Prostate gland (tissue), 2 donors: ENCODE measurements around the gene GLYATL2. TPM values are rescaled to one million over a fixed set of nuclear protein-coding genes. Genes with fewer than 3 reads are reported as not detected.

Experiments used
- DNase-seq: peaks from one replicate; pipeline ENCODE4 v3.0.0-alpha.2; 2019; ENCODE audit warnings: low spot score
- H3K27ac ChIP-seq, 2 donors: fragments of 200-600 bp; sonication (generic); 2 replicates each; pipeline ENCODE4 v1.5.1; 2017 to 2019
- H3K27me3 ChIP-seq: fragments of 200-600 bp; sonication (generic); replicated peaks from 2 replicates; pipeline ENCODE4 v1.5.1; 2019; ENCODE audit not compliant: insufficient read depth
- H3K36me3 ChIP-seq, 2 donors: fragments of 200-600 bp; sonication (generic); 1 replicate in 1 of 2; 2 replicates in 1 of 2; pipeline versions ENCODE4 v1.5.1 to v1.8.1; 2017 to 2019
- H3K4me1 ChIP-seq: fragments of 200-600 bp; sonication (generic); replicated peaks from 2 replicates; pipeline ENCODE4 v1.5.1; 2019
- H3K4me3 ChIP-seq, 2 donors: fragments of 200-600 bp; sonication (generic); 2 replicates each; pipeline ENCODE4 v1.5.1; 2017 to 2019
- H3K9me3 ChIP-seq: fragments of 200-600 bp; sonication (generic); 2 replicates; pipeline ENCODE4 v1.5.1; 2017
- POLR2A ChIP-seq: fragments of 450-650 bp; IDR thresholded peaks from one replicate; pipeline ENCODE4 v1.6.1; 2016; ENCODE audit warnings: antibody characterized with exemption, mild to moderate bottlenecking
- POLR2AphosphoS5 ChIP-seq: sonication (generic); formaldehyde crosslinking; IDR thresholded peaks from one replicate; pipeline ENCODE4 v1.6.1; 2017; ENCODE audit warnings: antibody characterized with exemption
- WGBS: methylation state at CpG from one replicate; pipeline ENCODE4 v1.1.5; 2018; 5-methylcytosine and 5-hydroxymethylcytosine counted together
- intact Hi-C: fragments of 100-400 bp; cut with DNase I; formaldehyde crosslinking; loops from one replicate; pipeline ENCODE4 v1.14.2; 2022
- total RNA-seq, 2 donors: library from RNA; depleted of rRNA; stranded (reverse); fragments of >200 nt; gene quantifications; one replicate each; pipeline ENCODE4 v1.1.0, GENCODE V29; 2016
- TF ChIP-seq, protein P1 (sequence below), 4 experiments: fragments of 200-600 bp in 2 of 4; fragments of 450-650 bp in 2 of 4; sonication (generic) in 2 of 4; IDR thresholded peaks; 1 replicate in 3 of 4; 2 replicates in 1 of 4; pipeline ENCODE4 v1.5.1; 2016 to 2019; ENCODE audit warnings: antibody characterized with exemption in 4 of 4, mild to moderate bottlenecking in 2 of 4, moderate library complexity in 2 of 4

The GLYATL2 gene
- total RNA-seq, 2 donors from 2014 or later, result 0.45 to 1.7 TPM

DNA sequence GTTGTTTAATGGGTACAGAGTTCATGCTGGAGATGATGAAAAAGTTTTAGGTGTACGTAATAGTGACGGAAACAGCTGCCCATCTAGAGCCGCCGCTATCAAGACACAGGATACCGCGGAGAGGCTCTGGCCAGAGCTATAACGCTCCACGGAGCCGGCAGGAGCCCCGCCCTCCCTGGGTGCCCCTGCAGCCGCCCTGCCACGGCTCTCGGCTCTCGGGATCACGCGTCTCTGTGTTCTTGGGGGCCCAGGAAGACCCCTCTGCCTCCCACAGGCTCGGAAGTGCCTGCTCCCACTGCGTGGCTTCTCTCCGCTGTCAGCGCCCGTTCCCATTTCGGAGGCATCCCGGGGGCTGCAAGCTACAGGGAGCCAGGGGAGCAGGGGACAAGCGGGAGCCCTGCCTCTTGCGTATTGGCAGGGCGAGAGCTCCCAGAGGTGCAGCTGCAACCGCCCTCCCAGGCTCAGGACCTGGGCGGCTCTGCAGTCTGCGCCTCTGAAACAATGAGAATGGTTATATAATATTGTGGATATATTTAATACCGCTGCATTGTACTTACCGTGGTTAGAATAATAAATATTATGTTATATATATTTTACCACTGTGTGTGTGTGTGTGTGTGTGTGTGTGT lies 13.7 kb downstream of the GLYATL2 start:
- no peaks in the 10 kb centered on the region for H3K4me1 ChIP-seq
- intact Hi-C loops, result no loop called here
- TF ChIP-seq, protein P1, sequence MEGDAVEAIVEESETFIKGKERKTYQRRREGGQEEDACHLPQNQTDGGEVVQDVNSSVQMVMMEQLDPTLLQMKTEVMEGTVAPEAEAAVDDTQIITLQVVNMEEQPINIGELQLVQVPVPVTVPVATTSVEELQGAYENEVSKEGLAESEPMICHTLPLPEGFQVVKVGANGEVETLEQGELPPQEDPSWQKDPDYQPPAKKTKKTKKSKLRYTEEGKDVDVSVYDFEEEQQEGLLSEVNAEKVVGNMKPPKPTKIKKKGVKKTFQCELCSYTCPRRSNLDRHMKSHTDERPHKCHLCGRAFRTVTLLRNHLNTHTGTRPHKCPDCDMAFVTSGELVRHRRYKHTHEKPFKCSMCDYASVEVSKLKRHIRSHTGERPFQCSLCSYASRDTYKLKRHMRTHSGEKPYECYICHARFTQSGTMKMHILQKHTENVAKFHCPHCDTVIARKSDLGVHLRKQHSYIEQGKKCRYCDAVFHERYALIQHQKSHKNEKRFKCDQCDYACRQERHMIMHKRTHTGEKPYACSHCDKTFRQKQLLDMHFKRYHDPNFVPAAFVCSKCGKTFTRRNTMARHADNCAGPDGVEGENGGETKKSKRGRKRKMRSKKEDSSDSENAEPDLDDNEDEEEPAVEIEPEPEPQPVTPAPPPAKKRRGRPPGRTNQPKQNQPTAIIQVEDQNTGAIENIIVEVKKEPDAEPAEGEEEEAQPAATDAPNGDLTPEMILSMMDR (IDR thresholded peaks at IDR 0.05), result no peak
- TF ChIP-seq POLR2A, result no peak
- no peak for TF ChIP-seq POLR2AphosphoS5
- H3K27ac ChIP-seq, result no peak overlapping the region
- H3K36me3 ChIP-seq, result no peaks in the 10 kb centered on the region
- no peaks in the 10 kb centered on the region for H3K27me3 ChIP-seq
- 78% methylated on average over 31 of the region's 31 CpGs for WGBS
- no peak for DNase-seq
- no peaks in the 10 kb centered on the region for H3K9me3 ChIP-seq
- H3K4me3 ChIP-seq, result no peak overlapping the region

DNA sequence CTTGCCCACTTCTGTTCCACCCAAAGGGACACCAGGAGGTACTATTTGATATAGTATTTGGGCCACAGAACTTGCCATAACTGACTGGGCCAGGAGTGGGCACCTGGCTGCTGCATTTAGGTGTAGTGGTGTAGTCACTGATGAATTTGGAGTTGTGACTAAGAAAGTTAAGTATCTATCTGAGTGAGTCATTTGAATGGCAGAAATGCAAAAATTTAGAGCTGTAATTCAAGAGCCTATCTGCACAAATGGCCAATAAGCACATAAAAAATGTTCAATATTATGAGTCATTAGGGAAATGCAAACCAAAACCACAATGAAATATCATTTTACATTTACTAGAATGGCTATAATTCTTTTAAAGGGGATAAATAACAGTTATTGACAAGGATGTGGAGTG lies 14.7 kb downstream of the GLYATL2 start:
- no peak overlapping the region for H3K4me3 ChIP-seq
- no peak for DNase-seq
- H3K36me3 ChIP-seq, result no peaks in the 10 kb centered on the region
- no peaks in the 10 kb centered on the region for H3K4me1 ChIP-seq
- no peaks in the 10 kb centered on the region for H3K9me3 ChIP-seq
- H3K27ac ChIP-seq, result no peak overlapping the region
- intact Hi-C loops, result no loop called here
- TF ChIP-seq, protein P1 (IDR thresholded peaks at IDR 0.05), result no peak
- TF ChIP-seq POLR2A (no peak), POLR2AphosphoS5 (no peak)
- H3K27me3 ChIP-seq, result no peaks in the 10 kb centered on the region

DNA sequence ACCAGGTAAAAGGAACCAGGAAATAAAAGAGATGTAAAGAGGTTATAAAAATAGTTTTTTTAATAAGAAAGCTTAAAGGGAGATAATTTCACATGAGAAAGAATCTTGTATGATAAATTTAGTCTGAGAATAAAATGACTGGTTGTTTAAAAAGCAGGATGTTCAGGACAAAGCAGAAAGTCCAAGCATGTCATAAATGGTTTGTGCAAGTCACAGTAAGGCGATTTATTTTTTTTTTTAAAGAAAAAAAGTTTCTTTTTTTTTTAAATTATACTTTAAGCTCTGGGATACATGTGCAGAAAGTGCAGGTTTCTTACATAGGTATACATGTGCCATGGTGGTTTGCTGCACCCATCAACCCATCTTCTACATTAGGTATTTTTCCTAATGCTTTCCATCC lies 30.8 kb downstream of the GLYATL2 start:
- no peaks in the 10 kb centered on the region for H3K36me3 ChIP-seq
- no peaks in the 10 kb centered on the region for H3K4me1 ChIP-seq
- no peak overlapping the region for H3K4me3 ChIP-seq
- intact Hi-C loops, result no loop called here
- peaks cover 6% of the 10 kb centered on the region for H3K9me3 ChIP-seq
- H3K27ac ChIP-seq, result no peak overlapping the region
- TF ChIP-seq, protein P1 (IDR thresholded peaks at IDR 0.05), result no peak
- TF ChIP-seq POLR2AphosphoS5 (no peak), POLR2A (no peak)
- no peak for DNase-seq
- 68% methylated on average over 1 of the region's 1 CpG for WGBS
- H3K27me3 ChIP-seq, result no peaks in the 10 kb centered on the region

DNA sequence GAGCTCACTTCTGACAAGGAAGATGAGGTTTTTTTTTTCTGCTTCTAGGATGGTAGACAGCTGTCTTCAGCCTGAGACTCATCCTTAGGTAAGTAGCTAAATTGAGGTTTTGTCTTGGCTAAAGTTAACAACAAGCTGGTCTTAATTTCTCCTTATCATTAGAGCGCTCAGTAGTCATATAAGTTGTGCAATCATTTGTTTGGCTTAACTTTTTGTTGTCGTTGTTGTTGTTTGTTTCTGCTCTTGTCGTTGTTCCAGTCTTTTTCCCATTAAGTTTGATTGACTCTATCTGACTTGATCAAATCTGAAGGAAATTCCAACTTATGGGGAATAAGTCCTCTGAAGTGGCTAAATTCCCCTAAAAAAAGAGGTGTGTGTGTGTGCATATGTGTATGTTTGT lies 33.0 kb downstream of the GLYATL2 start:
- Histone ChIP-seq H3K9me3 (peaks cover 6% of the 10 kb centered on the region), H3K27me3 (no peaks in the 10 kb centered on the region), H3K4me1 (no peaks in the 10 kb centered on the region), H3K36me3 (no peaks in the 10 kb centered on the region), H3K27ac (no peak overlapping the region), H3K4me3 (no peak overlapping the region)
- TF ChIP-seq POLR2AphosphoS5 (no peak), POLR2A (no peak)
- TF ChIP-seq, protein P1 (IDR thresholded peaks at IDR 0.05), result no peak
- 84% methylated on average over 3 of the region's 3 CpGs for WGBS
- intact Hi-C loops, result no loop called here
- no peak for DNase-seq

GRCh38 chr11:58807343-58807742 lies 37.2 kb downstream of the GLYATL2 start:
- Histone ChIP-seq H3K9me3 (no peaks in the 10 kb centered on the region), H3K27ac (no peak overlapping the region), H3K36me3 (no peaks in the 10 kb centered on the region), H3K4me1 (no peaks in the 10 kb centered on the region), H3K4me3 (no peak overlapping the region), H3K27me3 (no peaks in the 10 kb centered on the region)
- intact Hi-C loops, result no loop called here
- DNase-seq, result no peak
- 89% methylated on average over 2 of the region's 2 CpGs for whole genome bisulfite sequencing
- TF ChIP-seq POLR2A (no peak), POLR2AphosphoS5 (no peak)
- TF ChIP-seq, protein P1 (IDR thresholded peaks at IDR 0.05), result no peak
